Kidney (tissue), 14 donors: ENCODE results near the gene KIF14. TPM values are rescaled to one million over a fixed set of nuclear protein-coding genes. Genes with fewer than 3 reads are reported as not detected.

Experiments
- DNase-seq, 5 donors: peaks; one replicate each; pipeline ENCODE4 v3.0.0-alpha.2; 2013 to 2020
- FAIRE-seq: peaks from 2 replicates; lab custom pipeline; 2012; peaks lifted over from hg19 to GRCh38; lab: Jason Lieb, UNC
- H3K27ac ChIP-seq, 2 donors: one replicate each; pipeline ENCODE4 v1.7.0; 2013; ENCODE audit warnings: low read depth in 2 of 2, low read length in 2 of 2, inconsistent platforms in 1 of 2
- H3K27me3 ChIP-seq: one replicate; pipeline ENCODE4 v1.7.1; 2013; ENCODE audit warnings: low read length, inconsistent platforms; ENCODE audit not compliant: control insufficient read depth, insufficient read depth
- H3K36me3 ChIP-seq, 3 donors: one replicate each; pipeline versions ENCODE4 v1.7.0 to v1.7.1; 2013; ENCODE audit warnings: low read length in 3 of 3, control low read depth in 1 of 3, inconsistent platforms in 1 of 3; ENCODE audit not compliant: insufficient read depth in 3 of 3, control insufficient read depth in 2 of 3
- H3K4me1 ChIP-seq, 3 donors: one replicate each; pipeline versions ENCODE4 v1.7.0 to v1.7.1; 2013; ENCODE audit warnings: low read length in 3 of 3, inconsistent platforms in 1 of 3, low read depth in 1 of 3; ENCODE audit not compliant: control insufficient read depth in 2 of 3, insufficient read depth in 2 of 3
- H3K4me3 ChIP-seq, 3 donors: one replicate each; pipeline versions ENCODE4 v1.7.0 to v1.8.1; 2013; ENCODE audit warnings: low read length in 3 of 3, control low read depth in 1 of 3, inconsistent platforms in 1 of 3
- H3K9ac ChIP-seq, 3 donors: one replicate each; pipeline versions ENCODE4 v1.7.0 to v1.7.1; 2013; ENCODE audit warnings: low read length in 3 of 3, control low read depth in 1 of 3, inconsistent platforms in 1 of 3
- H3K9me3 ChIP-seq, 3 donors: one replicate each; pipeline versions ENCODE4 v1.7.0 to v1.7.1; 2013; ENCODE audit warnings: low read length in 3 of 3, control low read depth in 1 of 3, inconsistent platforms in 1 of 3; ENCODE audit not compliant: control insufficient read depth in 2 of 3, insufficient read depth in 1 of 3
- intact Hi-C: fragments of 100-400 bp; cut with DNase I; formaldehyde crosslinking; loops from one replicate; pipeline ENCODE4 v1.11.1; 2022
- polyA plus RNA-seq: library from polyadenylated mRNA; stranded (reverse); fragments of 350-450 nt; fragmentation: Illumina TruSeq; extraction: RNeasy Lipid Tissue Mini Kit (QIAGEN cat#74804); gene quantifications from one replicate; pipeline ENCODE4 v1.2.3, GENCODE V29; 2014; ENCODE audit warnings: low read depth, low replicate concordance; ENCODE audit not compliant: insufficient read depth
- total RNA-seq: library from RNA; stranded (reverse); fragmentation: NEBNext Ultra II Directional; extraction: Animal tissue kit (Norgen Biotek cat#: 25700); gene quantifications from one replicate; pipeline ENCODE4 v1.2.1, GENCODE V29; 2021
- TF ChIP-seq, protein P1 (sequence below): IDR thresholded peaks from 3 replicates; pipeline ENCODE4 v1.5.1; 2012; ENCODE audit warnings: mild to moderate bottlenecking, moderate library complexity, borderline replicate concordance; ENCODE audit not compliant: insufficient read depth; ENCODE audit errors: extremely low read depth
- donor health status: control.
- donor health status: control.
- donor health status: control.
- donor health status: control.
- donor health status: control.
- donor health status: DM: yes; HTN: yes; CAD: no.
- donor health status: Normal renal cell carcinoma (clear cell type).

Gene KIF14
- total and polyA plus RNA-seq, 2 donors from 2014 or later, result 0.19 TPM; not detected in 1

DNA sequence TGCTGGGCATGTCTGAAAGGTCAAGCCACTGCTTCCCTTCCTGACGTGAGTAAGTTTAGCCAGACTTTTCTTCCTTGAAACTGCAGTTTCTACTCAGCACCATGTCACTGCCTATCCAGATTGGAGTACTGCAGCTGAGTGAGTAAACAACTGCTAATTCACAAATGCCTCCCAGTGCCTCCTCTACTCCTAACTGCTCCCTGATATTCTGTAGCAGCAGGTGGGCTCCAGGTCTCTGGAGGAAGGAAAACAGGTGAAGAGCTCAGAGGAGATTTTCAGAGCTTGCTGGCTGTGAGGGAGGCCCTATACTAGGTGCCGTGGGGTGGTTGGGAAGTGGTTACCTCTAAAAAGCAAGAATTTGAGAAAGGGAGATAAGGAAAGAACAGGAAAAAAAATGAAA lies 96.5 kb downstream of the KIF14 start:
- Histone ChIP-seq H3K9ac (no peak overlapping the region), H3K27ac (no peak overlapping the region), H3K27me3 (no peaks in the 10 kb centered on the region), H3K36me3 (no peaks in the 10 kb centered on the region), H3K4me3 (no peak overlapping the region), H3K9me3 (no peaks in the 10 kb centered on the region), H3K4me1 (no peaks in the 10 kb centered on the region)
- TF ChIP-seq, protein P1, sequence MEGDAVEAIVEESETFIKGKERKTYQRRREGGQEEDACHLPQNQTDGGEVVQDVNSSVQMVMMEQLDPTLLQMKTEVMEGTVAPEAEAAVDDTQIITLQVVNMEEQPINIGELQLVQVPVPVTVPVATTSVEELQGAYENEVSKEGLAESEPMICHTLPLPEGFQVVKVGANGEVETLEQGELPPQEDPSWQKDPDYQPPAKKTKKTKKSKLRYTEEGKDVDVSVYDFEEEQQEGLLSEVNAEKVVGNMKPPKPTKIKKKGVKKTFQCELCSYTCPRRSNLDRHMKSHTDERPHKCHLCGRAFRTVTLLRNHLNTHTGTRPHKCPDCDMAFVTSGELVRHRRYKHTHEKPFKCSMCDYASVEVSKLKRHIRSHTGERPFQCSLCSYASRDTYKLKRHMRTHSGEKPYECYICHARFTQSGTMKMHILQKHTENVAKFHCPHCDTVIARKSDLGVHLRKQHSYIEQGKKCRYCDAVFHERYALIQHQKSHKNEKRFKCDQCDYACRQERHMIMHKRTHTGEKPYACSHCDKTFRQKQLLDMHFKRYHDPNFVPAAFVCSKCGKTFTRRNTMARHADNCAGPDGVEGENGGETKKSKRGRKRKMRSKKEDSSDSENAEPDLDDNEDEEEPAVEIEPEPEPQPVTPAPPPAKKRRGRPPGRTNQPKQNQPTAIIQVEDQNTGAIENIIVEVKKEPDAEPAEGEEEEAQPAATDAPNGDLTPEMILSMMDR, result no peak
- DNase-seq (no peak), FAIRE-seq (no peak)
- intact Hi-C loops, result no loop called here

DNA sequence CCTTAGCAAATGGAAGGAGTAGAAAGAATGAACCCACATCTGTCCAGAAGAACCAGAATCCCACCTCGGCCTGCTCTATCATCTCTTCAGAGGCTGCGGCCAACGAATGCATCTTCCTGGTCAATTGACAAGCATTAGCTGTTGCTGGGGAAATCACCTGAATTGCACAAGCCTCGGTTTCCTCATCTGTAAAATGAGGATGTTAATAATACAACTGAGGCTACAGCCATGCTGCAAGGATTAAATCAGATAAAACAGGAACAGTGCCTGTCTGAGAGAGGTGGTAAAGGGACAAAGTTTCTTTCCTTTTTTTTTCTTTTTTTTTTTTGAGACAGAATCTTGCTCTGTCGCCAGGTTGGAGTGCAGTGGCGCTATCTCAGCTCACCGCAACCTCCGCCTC lies 99.8 kb downstream of the KIF14 start:
- intact Hi-C loops, result no loop called here
- no peaks in the 10 kb centered on the region for H3K4me1 ChIP-seq
- TF ChIP-seq, protein P1, result no peak
- no peak overlapping the region for H3K9ac ChIP-seq
- H3K4me3 ChIP-seq, result no peak overlapping the region
- no peaks in the 10 kb centered on the region for H3K27me3 ChIP-seq
- FAIRE-seq (no peak), DNase-seq (no peak)
- H3K36me3 ChIP-seq, result no peaks in the 10 kb centered on the region
- H3K9me3 ChIP-seq, result no peaks in the 10 kb centered on the region
- no peak overlapping the region for H3K27ac ChIP-seq

DNA sequence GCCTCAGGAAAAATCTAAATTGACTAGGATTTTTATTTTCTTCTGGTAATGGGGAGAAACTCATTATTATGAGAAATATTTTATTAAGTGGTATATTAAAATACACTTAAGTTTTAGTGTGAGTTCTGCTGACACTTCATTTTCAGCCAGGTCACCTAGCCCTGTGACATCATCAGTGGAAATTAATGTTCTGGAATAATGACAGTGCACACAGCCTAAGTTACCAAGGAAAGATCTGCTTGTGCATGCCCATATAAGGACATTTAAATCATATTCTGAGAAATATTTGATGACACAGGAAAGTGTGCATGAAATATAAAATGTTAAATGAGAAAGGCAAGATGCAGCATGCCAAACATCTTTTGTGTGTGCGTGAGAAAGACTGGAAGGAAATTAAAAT lies 102.0 kb downstream of the KIF14 start:
- Histone ChIP-seq H3K9ac (no peak overlapping the region), H3K4me3 (no peak overlapping the region), H3K36me3 (no peaks in the 10 kb centered on the region), H3K9me3 (no peaks in the 10 kb centered on the region), H3K4me1 (no peaks in the 10 kb centered on the region), H3K27ac (no peak overlapping the region), H3K27me3 (no peaks in the 10 kb centered on the region)
- intact Hi-C loops, result no loop called here
- FAIRE-seq (no peak), DNase-seq (no peak)
- TF ChIP-seq, protein P1, result no peak

- Histone ChIP-seq H3K4me1 (no peaks in the 10 kb centered on the region), H3K9ac (no peak overlapping the region), H3K27ac (no peak overlapping the region), H3K27me3 (no peaks in the 10 kb centered on the region), H3K9me3 (no peaks in the 10 kb centered on the region), H3K36me3 (no peaks in the 10 kb centered on the region), H3K4me3 (no peak overlapping the region)
- TF ChIP-seq, protein P1, result no peak
- intact Hi-C loops, result no loop called here
- DNase-seq, result no peak
- FAIRE-seq, result no peak
These were observed 108.4 kb downstream of the KIF14 start for GRCh38 chr1:200512191-200512590.
